WI38 (cell line): ENCODE measurements around the gene INSC.

Experiments
- H3K4me3 ChIP-seq: 2 replicates; pipeline ENCODE4 v1.5.1; 2011; ENCODE audit warnings: low read depth, mild to moderate bottlenecking, control low read depth, low read length
- CTCF ChIP-seq: IDR thresholded peaks from 2 replicates; pipeline ENCODE4 v1.5.1; 2012; ENCODE audit warnings: low read depth, mild to moderate bottlenecking, control low read depth, low read length

INSC gene

DNA sequence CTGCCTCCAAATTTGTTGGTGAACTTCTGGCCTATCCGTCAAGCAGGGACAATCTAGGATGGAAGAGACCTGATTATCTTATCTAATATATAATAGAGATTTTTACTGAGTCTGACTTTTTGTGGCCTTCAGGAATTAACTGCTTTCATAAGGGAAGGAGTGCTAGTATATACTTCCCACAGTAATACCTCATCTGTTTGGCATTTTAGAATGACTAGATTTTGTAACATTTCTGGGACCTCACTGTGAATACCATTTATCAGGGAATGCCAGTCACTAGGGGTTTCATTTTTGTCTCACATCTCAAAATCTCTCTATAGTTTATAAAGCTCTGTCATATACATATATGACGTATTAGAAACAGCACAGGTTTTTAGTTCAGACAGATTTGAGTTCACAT is 114.3 kb downstream of the INSC start:
- no peak for TF ChIP-seq CTCF
- no peak overlapping the region for H3K4me3 ChIP-seq

DNA sequence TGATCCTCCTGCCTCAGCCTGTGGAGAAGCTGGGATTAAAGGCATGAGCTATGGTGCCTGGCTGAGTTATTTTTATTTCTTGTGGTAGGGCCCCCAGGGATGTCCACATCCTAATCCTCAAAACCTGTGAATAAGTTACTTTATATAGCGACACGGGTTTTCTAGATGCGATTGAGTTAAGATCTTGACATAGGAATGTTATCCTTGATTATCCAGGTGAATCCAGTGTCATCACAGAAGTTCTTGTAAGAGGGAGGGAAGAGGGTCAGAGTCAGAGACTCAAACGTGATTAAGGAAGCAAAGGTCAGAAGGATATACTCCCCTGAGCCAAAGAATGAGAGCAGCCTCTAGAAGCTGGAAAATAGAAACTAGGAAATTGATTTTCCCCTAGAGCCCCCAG is 117.8 kb downstream of the INSC start:
- no peak overlapping the region for H3K4me3 ChIP-seq
- TF ChIP-seq CTCF, result no peak

- H3K4me3 ChIP-seq, result no peak overlapping the region
- no peak for TF ChIP-seq CTCF
Measured at GRCh38 chr11:15233371-15234165, 118.8 kb downstream of the INSC start.

DNA sequence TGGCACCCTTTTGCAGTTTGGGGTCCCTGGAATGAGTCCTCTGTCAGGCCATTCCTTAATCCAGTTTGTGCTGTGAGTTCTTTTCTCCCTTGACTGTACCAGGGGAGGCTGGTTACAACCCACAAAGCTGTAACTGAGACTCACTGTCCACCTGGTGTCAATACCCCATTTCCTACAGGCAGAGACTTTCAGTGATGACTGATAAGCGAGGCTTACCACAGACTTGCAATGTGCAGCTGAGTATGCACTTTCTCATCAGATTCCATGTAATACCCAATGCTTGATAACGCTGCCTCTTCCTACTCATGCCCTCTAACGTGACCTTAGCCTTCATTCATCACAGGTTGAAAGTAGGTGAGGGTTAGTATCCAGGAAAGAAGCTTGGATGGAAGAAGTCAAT is 120.1 kb downstream of the INSC start:
- TF ChIP-seq CTCF, result no peak
- H3K4me3 ChIP-seq, result no peak overlapping the region

- no peak for TF ChIP-seq CTCF
Measured at GRCh38 chr11:15236559-15236958, 121.8 kb downstream of the INSC start.

DNA sequence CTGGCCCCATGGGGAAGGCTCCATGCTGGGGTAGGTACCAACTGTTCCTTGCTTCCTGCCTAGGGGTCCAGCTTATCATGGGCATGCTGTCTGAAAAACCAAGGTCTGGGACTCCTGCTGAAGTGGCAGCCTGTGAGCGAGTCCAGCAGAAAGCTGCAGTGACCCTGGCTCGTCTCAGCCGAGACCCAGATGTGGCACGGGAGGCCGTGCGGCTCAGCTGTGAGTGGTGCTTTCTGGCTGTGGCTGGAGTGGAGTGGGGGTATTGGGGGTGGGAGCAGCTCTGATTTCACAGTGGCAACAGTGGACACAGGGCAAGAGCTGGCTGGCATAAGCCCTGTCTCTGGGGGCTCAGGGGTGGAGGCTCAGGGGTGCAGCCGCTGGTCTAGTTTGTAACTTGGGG is 124.1 kb downstream of the INSC start:
- no peak for TF ChIP-seq CTCF
- H3K4me3 ChIP-seq, result no peak overlapping the region

More at GRCh38 chr11:15236559-15236958, 121.8 kb downstream of the INSC start:
- no peak overlapping the region for H3K4me3 ChIP-seq

DNA sequence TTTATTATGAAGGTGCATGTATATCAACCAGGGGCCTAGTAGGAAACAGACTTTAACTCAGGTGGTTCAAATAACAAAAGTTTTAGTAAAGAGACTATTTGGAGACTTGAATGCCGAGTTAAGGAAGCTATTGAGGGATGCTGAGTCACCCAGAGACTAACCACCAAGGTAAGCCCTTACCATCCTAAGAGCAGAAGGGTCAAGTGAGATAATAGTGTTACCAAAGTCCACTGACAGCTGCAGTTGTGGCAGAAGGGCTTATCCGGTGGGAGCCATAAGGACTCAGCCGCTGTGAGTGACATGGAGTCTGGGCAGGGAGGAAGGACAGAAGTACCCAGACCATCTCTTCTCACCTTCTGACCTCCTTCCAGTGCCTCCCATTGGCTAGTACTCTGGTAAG is 134.0 kb downstream of the INSC start:
- no peak overlapping the region for H3K4me3 ChIP-seq
- TF ChIP-seq CTCF, result no peak
